ENCODE data around the gene CYSRT1. TPM values are rescaled to one million over a fixed set of nuclear protein-coding genes. Genes with fewer than 3 reads are reported as not detected.

CYSRT1 gene
- total RNA-seq, 1 donor from 2014 or later = 0.27 TPM

- no peaks in the 10 kb centered on the region for H3K9me3 ChIP-seq (replicated peaks)
- no peak for DNase-seq
- no peaks in the 10 kb centered on the region for H3K36me3 ChIP-seq
- no peak overlapping the region for H3K4me3 ChIP-seq
- no peak for TF ChIP-seq CTCF (IDR thresholded peaks at IDR 0.05; ENCODE audit: borderline replicate concordance)
- no peak overlapping the region for H3K27ac ChIP-seq (replicated peaks)
- H3K4me1 ChIP-seq = peaks cover 31% of the 10 kb centered on the region
- H3K27me3 ChIP-seq (ENCODE audit: low read depth) = peaks cover 75% of the 10 kb centered on the region
- intact Hi-C loops (cut with micrococcal nuclease) = no loop called here
Observed at GRCh38 chr9:137233143-137233980, 8.4 kb downstream of the CYSRT1 start.

GRCh38 chr9:137234055-137234697 lies 9.2 kb downstream of the CYSRT1 start:
- Histone ChIP-seq H3K4me1 (peaks cover 39% of the 10 kb centered on the region), H3K27me3 (ENCODE audit: low read depth) (peaks cover 66% of the 10 kb centered on the region), H3K36me3 (no peaks in the 10 kb centered on the region), H3K27ac (replicated peaks) (no peak overlapping the region), H3K9me3 (replicated peaks) (no peaks in the 10 kb centered on the region), H3K4me3 (no peak overlapping the region)
- no peak for DNase-seq
- intact Hi-C loops (cut with micrococcal nuclease) = no loop called here
- TF ChIP-seq CTCF (IDR thresholded peaks at IDR 0.05; ENCODE audit: borderline replicate concordance) = no peak

GRCh38 chr9:137234758-137235423 lies 9.9 kb downstream of the CYSRT1 start:
- peaks cover 46% of the 10 kb centered on the region for H3K4me1 ChIP-seq
- intact Hi-C loops (cut with micrococcal nuclease) = loop anchor here (5.0 kb wide), 1 partner anchor 118 kb away; no protein-coding TSS in a partner anchor

GRCh38 chr9:137235424-137236237 lies 10.7 kb downstream of the CYSRT1 start:
- Histone ChIP-seq H3K4me1 (peaks cover 53% of the 10 kb centered on the region), H3K27ac (replicated peaks) (no peak overlapping the region), H3K4me3 (peak overlapping the region; percentile 50), H3K9me3 (replicated peaks) (no peaks in the 10 kb centered on the region), H3K27me3 (ENCODE audit: low read depth) (peaks cover 52% of the 10 kb centered on the region), H3K36me3 (no peaks in the 10 kb centered on the region)
- intact Hi-C loops (cut with micrococcal nuclease) = loop anchor here (5.0 kb wide), 1 partner anchor 118 kb away; no protein-coding TSS in a partner anchor
- DNase-seq = no peak
- no peak for TF ChIP-seq CTCF (IDR thresholded peaks at IDR 0.05; ENCODE audit: borderline replicate concordance)

More at GRCh38 chr9:137234758-137235423, 9.9 kb downstream of the CYSRT1 start:
- H3K9me3 ChIP-seq (replicated peaks) = no peaks in the 10 kb centered on the region
- H3K27me3 ChIP-seq (ENCODE audit: low read depth) = peaks cover 59% of the 10 kb centered on the region
- no peaks in the 10 kb centered on the region for H3K36me3 ChIP-seq
- no peak for DNase-seq
- H3K27ac ChIP-seq (replicated peaks) = no peak overlapping the region
- no peak for TF ChIP-seq CTCF (IDR thresholded peaks at IDR 0.05; ENCODE audit: borderline replicate concordance)
- H3K4me3 ChIP-seq = no peak overlapping the region
